Adrenal gland (tissue), 12 donors: Measurements from ENCODE around the gene ATXN7. TPM values are rescaled to one million over a fixed set of nuclear protein-coding genes. Genes with fewer than 3 reads are reported as not detected.

Experiments used
- DNase-seq, 7 donors: peaks; one replicate each; pipeline ENCODE4 v3.0.0-alpha.2; 2019 to 2020
- H3K27ac ChIP-seq, 5 donors: fragments of 200-600 bp; sonication (generic) in 4 of 5; 1 replicate in 3 of 5; 2 replicates in 2 of 5; pipeline versions ENCODE4 v1.5.1 to v1.8.0; 2016 to 2020; ENCODE audit warnings: mild to moderate bottlenecking in 1 of 5
- H3K27me3 ChIP-seq: fragments of 200-600 bp; 2 replicates; pipeline ENCODE4 v1.8.0; 2021
- H3K36me3 ChIP-seq, 2 donors: fragments of 200-600 bp; replicated peaks in 1 of 2; 1 replicate in 1 of 2; 2 replicates in 1 of 2; pipeline versions ENCODE4 v1.5.1 to v1.8.0; 2018 to 2022
- H3K4me1 ChIP-seq, 2 donors: fragments of 200-600 bp; replicated peaks in 1 of 2; 1 replicate in 1 of 2; 2 replicates in 1 of 2; pipeline versions ENCODE4 v1.5.1 to v1.8.0; 2018 to 2021
- H3K4me3 ChIP-seq, 4 donors: fragments of 200-600 bp; sonication (generic) in 3 of 4; one replicate each; pipeline ENCODE4 v1.5.1; 2016 to 2018
- H3K9me3 ChIP-seq, 3 donors: fragments of 200-600 bp; sonication (generic) in 1 of 3; replicated peaks in 1 of 3; 1 replicate in 2 of 3; 2 replicates in 1 of 3; pipeline versions ENCODE4 v1.5.1 to v1.8.0; 2016 to 2021
- POLR2A ChIP-seq, 2 donors: fragments of 450-650 bp; IDR thresholded peaks; one replicate each; pipeline ENCODE4 v1.6.1; 2017; ENCODE audit warnings: antibody characterized with exemption in 2 of 2, mild to moderate bottlenecking in 2 of 2, moderate library complexity in 1 of 2
- WGBS, 4 donors: extraction: QIAGEN DNeasy Blood & Tissue Kit in 2 of 4; methylation state at CpG; one replicate each; pipeline versions ENCODE4 v1.1.5 to v1.1.7; 2013 to 2017; 5-methylcytosine and 5-hydroxymethylcytosine counted together
- intact Hi-C, 2 donors: fragments of 100-400 bp; cut with DNase I; formaldehyde crosslinking; loops; one replicate each; pipeline versions ENCODE4 v1.14.1 to v1.15.0; 2022 to 2023
- polyA plus RNA-seq, 3 donors: library from polyadenylated mRNA; stranded (reverse); fragments of 200-250 nt in 2 of 3; fragments of 350-450 nt in 1 of 3; fragmentation: Illumina TruSeq in 1 of 3; extraction: RNeasy Lipid Tissue Mini Kit (QIAGEN cat#74804) in 1 of 3; gene quantifications; one replicate each; pipeline ENCODE4 v1.2.3, GENCODE V29; 2013 to 2014
- total RNA-seq, 9 donors: library from RNA; depleted of rRNA in 4 of 9; stranded (reverse); fragments of >200 nt in 4 of 9; fragments of 120-200 nt in 1 of 9; fragmentation: NEBNext Ultra II Directional in 1 of 9; extraction: Animal tissue kit (Norgen Biotek cat#: 25700) in 1 of 9; gene quantifications; one replicate each; pipeline versions ENCODE4 v1.1.0 to v1.2.4, GENCODE V29; 2013 to 2023
- TF ChIP-seq, protein P1 (sequence below), 6 experiments: fragments of 450-650 bp in 4 of 6; fragments of 200-600 bp in 2 of 6; sonication (generic) in 1 of 6; IDR thresholded peaks; 1 replicate in 5 of 6; 2 replicates in 1 of 6; pipeline versions ENCODE4 v1.5.1 to v1.8.0; 2016 to 2021; ENCODE audit warnings: antibody characterized with exemption in 6 of 6, mild to moderate bottlenecking in 2 of 6, moderate library complexity in 1 of 6
- donor health status: healthy with polysubstance abuse.
- donor health status: Bipolar disorder and iron deficiency.
- donor health status: DM: yes; HTN: yes; CAD: no.
- donor health status: DM: no; HTN: no; CAD: no.
- donor health status: DM: no; HTN: no; CAD: no.
- donor health status: DM: yes; HTN: yes; CAD: no.

Gene ATXN7
- total and polyA plus RNA-seq, 12 donors = 4.1 to 27.3 (median 18.0) TPM

DNA sequence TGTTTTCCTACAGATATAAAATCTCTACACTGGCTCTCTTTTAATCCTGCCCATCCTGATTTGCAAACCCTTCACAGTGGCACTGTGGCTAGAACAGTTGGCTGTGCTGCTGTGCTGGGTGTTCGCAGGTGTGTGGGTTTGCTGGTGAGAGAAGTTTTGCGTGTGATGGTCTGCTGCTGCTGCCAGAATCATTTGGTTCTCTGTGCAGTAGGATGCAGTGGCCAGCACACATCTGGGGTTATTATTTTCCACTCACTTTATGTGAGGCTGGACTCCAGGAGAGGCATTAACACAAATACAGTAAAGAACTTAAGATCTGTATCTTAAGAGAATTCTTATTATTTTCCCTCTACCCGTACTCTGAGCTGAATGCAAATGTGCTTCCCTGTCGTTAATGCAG, 175.7 kb downstream of the ATXN7 start:
- intact Hi-C loops = no loop called here
- no peak for DNase-seq
- no peak overlapping the region for H3K4me3 ChIP-seq
- H3K27me3 ChIP-seq = peaks cover 7% of the 10 kb centered on the region
- H3K36me3 ChIP-seq = no peaks in the 10 kb centered on the region
- H3K4me1 ChIP-seq = no peaks in the 10 kb centered on the region
- 80 to 85% (median 81%) methylated on average over 4 of the region's 4 CpGs for WGBS, 4 donors
- no peak for TF ChIP-seq POLR2A (IDR thresholded peaks at IDR 0.05)
- TF ChIP-seq, protein P1, sequence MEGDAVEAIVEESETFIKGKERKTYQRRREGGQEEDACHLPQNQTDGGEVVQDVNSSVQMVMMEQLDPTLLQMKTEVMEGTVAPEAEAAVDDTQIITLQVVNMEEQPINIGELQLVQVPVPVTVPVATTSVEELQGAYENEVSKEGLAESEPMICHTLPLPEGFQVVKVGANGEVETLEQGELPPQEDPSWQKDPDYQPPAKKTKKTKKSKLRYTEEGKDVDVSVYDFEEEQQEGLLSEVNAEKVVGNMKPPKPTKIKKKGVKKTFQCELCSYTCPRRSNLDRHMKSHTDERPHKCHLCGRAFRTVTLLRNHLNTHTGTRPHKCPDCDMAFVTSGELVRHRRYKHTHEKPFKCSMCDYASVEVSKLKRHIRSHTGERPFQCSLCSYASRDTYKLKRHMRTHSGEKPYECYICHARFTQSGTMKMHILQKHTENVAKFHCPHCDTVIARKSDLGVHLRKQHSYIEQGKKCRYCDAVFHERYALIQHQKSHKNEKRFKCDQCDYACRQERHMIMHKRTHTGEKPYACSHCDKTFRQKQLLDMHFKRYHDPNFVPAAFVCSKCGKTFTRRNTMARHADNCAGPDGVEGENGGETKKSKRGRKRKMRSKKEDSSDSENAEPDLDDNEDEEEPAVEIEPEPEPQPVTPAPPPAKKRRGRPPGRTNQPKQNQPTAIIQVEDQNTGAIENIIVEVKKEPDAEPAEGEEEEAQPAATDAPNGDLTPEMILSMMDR (IDR thresholded peaks at IDR 0.05) = no peak
- no peaks in the 10 kb centered on the region for H3K9me3 ChIP-seq
- H3K27ac ChIP-seq = no peak overlapping the region

DNA sequence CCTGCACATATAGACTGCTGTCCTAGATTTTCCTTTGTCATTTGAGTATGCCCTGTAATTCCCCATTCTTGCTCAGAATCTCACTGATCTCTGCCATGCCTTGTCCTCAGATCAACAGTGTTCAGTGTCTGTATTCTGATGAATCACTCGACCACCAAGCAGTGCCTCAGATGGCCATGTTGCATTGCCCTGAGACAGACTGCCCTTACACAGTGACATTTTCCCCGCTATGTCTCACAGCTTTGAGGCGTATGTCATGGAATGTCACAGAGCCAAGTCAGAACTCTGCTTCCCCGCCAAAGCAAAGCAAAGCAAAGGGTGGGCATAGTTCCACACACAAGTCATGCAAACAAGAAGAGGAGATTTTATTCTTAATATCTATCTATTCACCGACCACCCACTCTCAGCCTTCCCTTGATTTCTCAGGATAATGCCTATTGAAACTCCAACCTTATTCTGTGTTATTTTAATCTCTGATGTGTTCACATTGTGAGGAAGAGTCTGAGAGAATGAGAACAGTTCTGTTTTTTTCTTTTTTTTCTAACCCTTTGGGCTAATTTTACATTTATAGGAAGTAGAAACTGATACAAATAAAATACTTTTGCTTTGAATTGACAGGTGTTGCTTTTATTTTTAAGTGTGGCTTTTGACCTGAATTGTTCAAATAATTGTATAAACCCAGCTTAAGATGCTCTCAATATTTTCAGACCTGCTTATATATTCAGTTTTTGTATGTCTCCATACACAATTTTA, 176.5 kb downstream of the ATXN7 start:
- Histone ChIP-seq H3K4me1 (no peaks in the 10 kb centered on the region), H3K27me3 (peaks cover 7% of the 10 kb centered on the region), H3K36me3 (no peaks in the 10 kb centered on the region), H3K9me3 (no peaks in the 10 kb centered on the region), H3K4me3 (no peak overlapping the region), H3K27ac (no peak overlapping the region)
- DNase-seq = no peak
- TF ChIP-seq, protein P1 (IDR thresholded peaks at IDR 0.05) = no peak
- 48 to 66% (median 58%) methylated on average over 5 of the region's 5 CpGs for WGBS, 4 donors
- intact Hi-C loops = no loop called here

DNA sequence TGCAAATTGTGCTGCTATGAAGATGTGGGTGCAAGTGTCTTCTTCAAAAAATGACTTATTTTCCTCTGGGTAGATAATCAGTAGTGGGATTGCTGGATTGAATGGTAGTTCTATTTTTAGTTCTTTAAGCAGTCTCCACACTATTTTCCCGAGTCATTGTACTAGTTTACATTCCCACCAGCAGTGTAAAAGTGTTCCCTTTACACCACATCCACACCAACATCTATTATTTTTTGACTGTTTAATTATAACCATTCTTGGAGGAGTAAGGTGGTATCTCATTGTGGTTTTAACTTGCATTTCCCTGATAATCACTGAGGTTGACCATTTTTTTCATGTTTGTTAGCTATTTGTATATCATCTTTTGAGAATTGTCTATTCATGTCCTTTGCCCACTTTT, 179.3 kb downstream of the ATXN7 start:
- Histone ChIP-seq H3K27ac (no peak overlapping the region), H3K9me3 (no peaks in the 10 kb centered on the region), H3K36me3 (no peaks in the 10 kb centered on the region), H3K4me1 (no peaks in the 10 kb centered on the region), H3K4me3 (no peak overlapping the region), H3K27me3 (peaks cover 7% of the 10 kb centered on the region)
- DNase-seq = no peak
- intact Hi-C loops = no loop called here
- no peak for TF ChIP-seq POLR2A (IDR thresholded peaks at IDR 0.05)
- TF ChIP-seq, protein P1 (IDR thresholded peaks at IDR 0.05) = no peak
- 65 to 88% (median 73%) methylated on average over 1 of the region's 1 CpG for WGBS, 4 donors

DNA sequence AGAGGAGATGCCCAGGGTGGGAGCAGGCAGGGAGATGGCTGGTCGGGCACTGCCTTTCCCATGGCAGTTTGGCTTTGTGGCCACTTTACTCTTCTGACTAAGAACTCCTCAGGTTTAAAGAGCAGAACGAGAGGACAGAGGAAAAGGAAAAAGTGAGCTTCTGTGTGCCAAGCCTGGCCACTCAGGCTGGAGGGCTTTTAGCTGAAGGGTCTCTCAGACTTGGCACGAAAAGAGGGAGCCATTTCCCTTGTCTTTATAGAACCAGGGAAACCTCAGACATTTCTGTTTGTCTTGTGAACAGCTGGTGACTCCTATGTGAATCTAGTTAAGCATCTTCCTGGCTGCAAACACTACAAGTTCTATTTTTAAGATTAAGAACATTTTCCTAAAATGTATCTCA, 182.9 kb downstream of the ATXN7 start:
- DNase-seq = no peak
- 70 to 91% (median 87%) methylated on average over 3 of the region's 3 CpGs for WGBS, 4 donors

More for the DNA sequence above, 182.9 kb downstream of the ATXN7 start:
- Histone ChIP-seq H3K9me3 (no peaks in the 10 kb centered on the region), H3K4me3 (no peak overlapping the region), H3K36me3 (no peaks in the 10 kb centered on the region), H3K4me1 (no peaks in the 10 kb centered on the region), H3K27ac (no peak overlapping the region), H3K27me3 (peaks cover 7% of the 10 kb centered on the region)
- intact Hi-C loops = no loop called here
- TF ChIP-seq POLR2A (IDR thresholded peaks at IDR 0.05) = no peak
